GM12872 (cell line): Measurements from ENCODE around the gene RBM25.

Source experiments
- CTCF ChIP-seq: IDR thresholded peaks from 3 replicates; pipeline ENCODE4 v1.5.1; 2011; ENCODE audit warnings: low read depth, mild to moderate bottlenecking, low read length, moderate library complexity; ENCODE audit not compliant: insufficient read depth

The RBM25 gene

GRCh38 chr14:73125169-73125588 is 66.8 kb downstream of the RBM25 start:
- no peak for TF ChIP-seq CTCF

- no peak for TF ChIP-seq CTCF
Observed at GRCh38 chr14:73125746-73126145, 67.4 kb downstream of the RBM25 start.

GRCh38 chr14:73133795-73134194 is 75.5 kb downstream of the RBM25 start:
- no peak for TF ChIP-seq CTCF

- TF ChIP-seq CTCF, result no peak
Observed at GRCh38 chr14:73136085-73136386, 77.7 kb downstream of the RBM25 start.

GRCh38 chr14:73136387-73137225 is 78.3 kb downstream of the RBM25 start, which contains the start of gene PSEN1:
Gene PSEN1 (plus strand): TSS chr14:73136507. CDS start chr14:73148020, 11,513 bp downstream.
- no peak for TF ChIP-seq CTCF

- TF ChIP-seq CTCF, result no peak
Observed at GRCh38 chr14:73140811-73141323, 82.5 kb downstream of the RBM25 start.

GRCh38 chr14:73142216-73142615 is 83.9 kb downstream of the RBM25 start:
- TF ChIP-seq CTCF, result no peak
